ENCODE data around the gene ZMYND11.

The ZMYND11 gene

GRCh38 chr10:200405-200804 lies 65.2 kb downstream of the ZMYND11 start:
- DNase-seq, result no peak

- DNase-seq, result no peak
Observed at GRCh38 chr10:201328-201771, 66.1 kb downstream of the ZMYND11 start.

GRCh38 chr10:208616-209015 lies 73.4 kb downstream of the ZMYND11 start:
- DNase-seq, result no peak

- no peak for DNase-seq
Observed at GRCh38 chr10:209357-209756, 74.1 kb downstream of the ZMYND11 start.

GRCh38 chr10:210297-210696 lies 75.0 kb downstream of the ZMYND11 start:
- DNase-seq, result no peak

GRCh38 chr10:215444-215843 lies 80.2 kb downstream of the ZMYND11 start:
- no peak for DNase-seq

- DNase-seq, result no peak
Observed at GRCh38 chr10:218798-219197, 83.5 kb downstream of the ZMYND11 start.

GRCh38 chr10:219731-220472 lies 84.6 kb downstream of the ZMYND11 start:
- no peak for DNase-seq

- DNase-seq, result no peak
Observed at GRCh38 chr10:224571-224970, 89.3 kb downstream of the ZMYND11 start.

GRCh38 chr10:226018-226417 lies 90.8 kb downstream of the ZMYND11 start:
- no peak for DNase-seq

GRCh38 chr10:227014-227413 lies 91.8 kb downstream of the ZMYND11 start:
- no peak for DNase-seq

- no peak for DNase-seq
Observed at GRCh38 chr10:228366-228765, 93.1 kb downstream of the ZMYND11 start.

GRCh38 chr10:230758-231157 lies 95.5 kb downstream of the ZMYND11 start:
- DNase-seq, result no peak

- DNase-seq, result no peak
Observed at GRCh38 chr10:232061-232460, 96.8 kb downstream of the ZMYND11 start.

GRCh38 chr10:232878-233277 lies 97.6 kb downstream of the ZMYND11 start:
- no peak for DNase-seq

- DNase-seq, result no peak
Observed at GRCh38 chr10:234708-235406, 99.6 kb downstream of the ZMYND11 start.

- no peak for DNase-seq
Observed at GRCh38 chr10:235915-236314, 100.7 kb downstream of the ZMYND11 start.

- DNase-seq, result no peak
Observed at GRCh38 chr10:239109-239508, 103.9 kb downstream of the ZMYND11 start.

GRCh38 chr10:241451-241850 lies 106.2 kb downstream of the ZMYND11 start:
- DNase-seq, result no peak

GRCh38 chr10:241966-242643 lies 106.8 kb downstream of the ZMYND11 start:
- no peak for DNase-seq

- no peak for DNase-seq
Observed at GRCh38 chr10:244227-244626, 109.0 kb downstream of the ZMYND11 start.

GRCh38 chr10:246431-246830 lies 111.2 kb downstream of the ZMYND11 start:
- DNase-seq, result no peak

- DNase-seq, result no peak
Observed at GRCh38 chr10:247480-247879, 112.2 kb downstream of the ZMYND11 start.

- DNase-seq, result no peak
Observed at GRCh38 chr10:248307-248706, 113.1 kb downstream of the ZMYND11 start.
